ENCODE measurements around the gene LZTR1. TPM values are rescaled to one million over a fixed set of nuclear protein-coding genes. Genes with fewer than 3 reads are reported as not detected.
A peak's percentile ranks its signal among the peaks of the same experiment; 100 is the strongest.

LZTR1 gene
- total RNA-seq, 1 experiment from 2014 or later: 23.4 TPM

- peaks cover 6% of the 10 kb centered on the region for H3K4me1 ChIP-seq (replicated peaks; ENCODE audit: insufficient read depth)
- no peaks in the 10 kb centered on the region for H3K36me3 ChIP-seq (ENCODE audit: low read depth)
- no peaks in the 10 kb centered on the region for H3K9me3 ChIP-seq (ENCODE audit: insufficient read depth, low read depth)
- TF ChIP-seq EZH2 (IDR thresholded peaks at IDR 0.05; ENCODE audit: low read depth): no peak
- TF ChIP-seq, protein P1, sequence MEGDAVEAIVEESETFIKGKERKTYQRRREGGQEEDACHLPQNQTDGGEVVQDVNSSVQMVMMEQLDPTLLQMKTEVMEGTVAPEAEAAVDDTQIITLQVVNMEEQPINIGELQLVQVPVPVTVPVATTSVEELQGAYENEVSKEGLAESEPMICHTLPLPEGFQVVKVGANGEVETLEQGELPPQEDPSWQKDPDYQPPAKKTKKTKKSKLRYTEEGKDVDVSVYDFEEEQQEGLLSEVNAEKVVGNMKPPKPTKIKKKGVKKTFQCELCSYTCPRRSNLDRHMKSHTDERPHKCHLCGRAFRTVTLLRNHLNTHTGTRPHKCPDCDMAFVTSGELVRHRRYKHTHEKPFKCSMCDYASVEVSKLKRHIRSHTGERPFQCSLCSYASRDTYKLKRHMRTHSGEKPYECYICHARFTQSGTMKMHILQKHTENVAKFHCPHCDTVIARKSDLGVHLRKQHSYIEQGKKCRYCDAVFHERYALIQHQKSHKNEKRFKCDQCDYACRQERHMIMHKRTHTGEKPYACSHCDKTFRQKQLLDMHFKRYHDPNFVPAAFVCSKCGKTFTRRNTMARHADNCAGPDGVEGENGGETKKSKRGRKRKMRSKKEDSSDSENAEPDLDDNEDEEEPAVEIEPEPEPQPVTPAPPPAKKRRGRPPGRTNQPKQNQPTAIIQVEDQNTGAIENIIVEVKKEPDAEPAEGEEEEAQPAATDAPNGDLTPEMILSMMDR (conservative IDR thresholded peaks at IDR 0.05): no peak
- no peak overlapping the region for H3K4me2 ChIP-seq
- H3K79me2 ChIP-seq (ENCODE audit: low read depth): no peaks in the 10 kb centered on the region
- H2AFZ ChIP-seq: no peak overlapping the region
- no peak overlapping the region for H3K4me3 ChIP-seq
- BruUV-seq (replicated peaks): no TSS peak
- no peak overlapping the region for H3K27ac ChIP-seq
- H3F3A ChIP-seq (ENCODE audit: insufficient read depth, low read depth): no peaks in the 10 kb centered on the region
- H3K27me3 ChIP-seq (ENCODE audit: insufficient read depth, low read depth): no peaks in the 10 kb centered on the region
- H4K20me1 ChIP-seq (ENCODE audit: insufficient read depth): no peaks in the 10 kb centered on the region
- peak; percentile 44 to 49 for DNase-seq
- ChIA-PET CTCF (no interaction called here), POLR2A (ENCODE audit: unreplicated experiment) (no interaction called here)
- intact Hi-C loops (cut with micrococcal nuclease; ENCODE audit: unreplicated experiment): loop anchor here (10.0 kb wide), 1 partner anchor 95 kb away; no protein-coding TSS in a partner anchor
- H3K9me2 ChIP-seq (ENCODE audit: insufficient read depth): no peaks in the 10 kb centered on the region
These were observed 27.7 kb downstream of the LZTR1 start for GRCh38 chr22:21009638-21010425.

- H3F3A ChIP-seq (ENCODE audit: insufficient read depth, low read depth): no peaks in the 10 kb centered on the region
- no peaks in the 10 kb centered on the region for H3K9me3 ChIP-seq (ENCODE audit: insufficient read depth, low read depth)
- intact Hi-C loops (cut with micrococcal nuclease; ENCODE audit: unreplicated experiment): no loop called here
- no peaks in the 10 kb centered on the region for H3K79me2 ChIP-seq (ENCODE audit: low read depth)
- H2AFZ ChIP-seq: no peak overlapping the region
- ChIA-PET CTCF (no interaction called here), POLR2A (ENCODE audit: unreplicated experiment) (no interaction called here)
- H4K20me1 ChIP-seq (ENCODE audit: insufficient read depth): no peaks in the 10 kb centered on the region
- no TSS peak for BruUV-seq (replicated peaks)
- H3K27me3 ChIP-seq (ENCODE audit: insufficient read depth, low read depth): no peaks in the 10 kb centered on the region
- H3K4me2 ChIP-seq: no peak overlapping the region
- H3K9me2 ChIP-seq (ENCODE audit: insufficient read depth): no peaks in the 10 kb centered on the region
- H3K4me1 ChIP-seq (replicated peaks; ENCODE audit: insufficient read depth): peaks cover 13% of the 10 kb centered on the region
- H3K36me3 ChIP-seq (ENCODE audit: low read depth): no peaks in the 10 kb centered on the region
- H3K27ac ChIP-seq: no peak overlapping the region
- no peak for TF ChIP-seq EZH2 (IDR thresholded peaks at IDR 0.05; ENCODE audit: low read depth)
- TF ChIP-seq, protein P1 (conservative IDR thresholded peaks at IDR 0.05): no peak
- H3K4me3 ChIP-seq: no peak overlapping the region
- no peak for DNase-seq
These were observed 28.5 kb downstream of the LZTR1 start for GRCh38 chr22:21010426-21011113.

DNA sequence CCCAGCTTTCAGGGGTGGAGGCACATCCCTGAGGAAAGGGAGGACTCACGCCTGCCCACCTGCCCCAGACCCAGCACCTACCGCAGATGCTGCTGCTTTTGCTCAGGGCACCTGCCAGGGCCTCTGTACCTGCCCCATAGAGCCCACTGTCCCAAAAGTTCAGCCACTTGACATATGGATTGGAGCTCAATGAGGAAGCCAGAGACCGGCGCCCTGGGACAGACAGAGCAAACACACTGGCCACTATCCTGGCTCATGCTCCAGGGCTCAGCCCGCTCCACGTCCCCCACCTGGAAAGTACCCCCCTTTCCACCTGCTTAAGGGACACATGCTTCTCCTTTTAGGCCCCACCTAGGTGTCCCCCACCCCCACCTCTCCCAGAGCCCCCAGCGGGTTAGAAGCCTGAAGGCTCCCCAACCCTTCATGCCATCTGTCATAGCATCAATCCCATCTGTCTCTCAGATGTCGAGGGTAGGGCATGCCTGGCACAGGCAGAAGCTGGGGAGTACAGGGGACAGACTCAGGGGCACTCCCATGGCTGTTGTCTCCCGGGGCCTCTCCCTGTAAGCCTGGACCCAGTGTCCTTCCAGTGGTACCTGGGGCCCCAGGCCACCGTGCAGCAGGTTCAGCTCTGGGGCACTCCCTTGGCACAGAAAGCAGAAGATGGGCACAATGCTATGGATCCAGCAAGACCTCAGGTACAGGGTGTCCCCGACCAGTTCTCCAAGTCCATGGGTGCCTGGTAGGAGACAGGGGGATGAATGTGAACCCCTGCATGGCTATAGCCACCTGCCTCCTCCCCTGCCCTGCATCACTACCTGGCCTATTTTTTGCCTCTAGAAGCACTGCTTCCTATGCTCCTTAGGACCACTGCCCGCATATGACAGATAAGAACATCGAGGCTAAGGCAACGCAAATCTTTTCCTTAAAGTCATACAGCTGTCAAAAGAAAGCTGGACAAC lies 30.6 kb downstream of the LZTR1 start:
- ChIA-PET POLR2A (ENCODE audit: unreplicated experiment) (no interaction called here), CTCF (no interaction called here)
- no TSS peak for BruUV-seq (replicated peaks)
- H4K20me1 ChIP-seq (ENCODE audit: insufficient read depth): no peaks in the 10 kb centered on the region
- no peaks in the 10 kb centered on the region for H3K9me2 ChIP-seq (ENCODE audit: insufficient read depth)
- intact Hi-C loops (cut with micrococcal nuclease; ENCODE audit: unreplicated experiment): no loop called here
- no peaks in the 10 kb centered on the region for H3K79me2 ChIP-seq (ENCODE audit: low read depth)
- no peak for TF ChIP-seq EZH2 (IDR thresholded peaks at IDR 0.05; ENCODE audit: low read depth)
- TF ChIP-seq, protein P1 (conservative IDR thresholded peaks at IDR 0.05): no peak
- no peaks in the 10 kb centered on the region for H3F3A ChIP-seq (ENCODE audit: insufficient read depth, low read depth)
- H3K27ac ChIP-seq: no peak overlapping the region
- peaks cover 15% of the 10 kb centered on the region for H3K4me1 ChIP-seq (replicated peaks; ENCODE audit: insufficient read depth)
- no peak overlapping the region for H3K4me3 ChIP-seq
- no peaks in the 10 kb centered on the region for H3K36me3 ChIP-seq (ENCODE audit: low read depth)
- DNase-seq: no peak
- H2AFZ ChIP-seq: no peak overlapping the region
- no peaks in the 10 kb centered on the region for H3K9me3 ChIP-seq (ENCODE audit: insufficient read depth, low read depth)
- no peak overlapping the region for H3K4me2 ChIP-seq
- no peaks in the 10 kb centered on the region for H3K27me3 ChIP-seq (ENCODE audit: insufficient read depth, low read depth)

Data from PC-9 (cell line).